Measurements from ENCODE around the gene AKAP1. TPM values are rescaled to one million over a fixed set of nuclear protein-coding genes. Genes with fewer than 3 reads are reported as not detected.

The AKAP1 gene
- total RNA-seq, 1 experiment from 2014 or later, result 73.1 TPM

GRCh38 chr17:57086069-57086930 is 1.3 kb downstream of the AKAP1 start:
- no peaks in the 10 kb centered on the region for H3K36me3 ChIP-seq (ENCODE audit: low read depth, low read length)
- no peaks in the 10 kb centered on the region for H3K27me3 ChIP-seq (ENCODE audit: low read length)
- no peaks in the 10 kb centered on the region for H3K9me2 ChIP-seq (replicated peaks; ENCODE audit: low read length)
- H3K9ac ChIP-seq (ENCODE audit: low read length), result peak overlapping the region; percentile 96
- H4K20me1 ChIP-seq (ENCODE audit: low read length), result peaks cover 50% of the 10 kb centered on the region
- CTCF ChIA-PET, result interaction anchor here (0.7 to 1.5 kb wide), 2 partner anchors 20 to 34 kb away, joined by 3 to 4 read pairs; no protein-coding TSS in a partner anchor
- intact Hi-C loops (cut with micrococcal nuclease), result loop anchor here (1.0 to 5.0 kb wide), 2 partner anchors 21 to 36 kb away; no protein-coding TSS in a partner anchor
- peak; percentile 31 for ATAC-seq
- no TSS peak for BruUV-seq (replicated peaks)
- peak overlapping the region; percentile 93 for H3K4me2 ChIP-seq (ENCODE audit: low read length)
- POLR2A ChIA-PET (ENCODE audit: unreplicated experiment), result no interaction called here
- peak overlapping the region; percentile 77 for H3K4me3 ChIP-seq (ENCODE audit: low read length)
- no peak for TF ChIP-seq CTCF (conservative IDR thresholded peaks at IDR 0.05; ENCODE audit: low read depth, low read length)
- TF ChIP-seq EZH2 (IDR thresholded peaks at IDR 0.05; ENCODE audit: low read length, unreplicated experiment), result no peak
- no peak for TF ChIP-seq EZH2phosphoT487 (IDR thresholded peaks at IDR 0.05; ENCODE audit: borderline replicate concordance, low read length)
- H3F3A ChIP-seq (ENCODE audit: low read length, unreplicated experiment), result no peaks in the 10 kb centered on the region
- H3K79me2 ChIP-seq (ENCODE audit: low read length), result peaks cover 61% of the 10 kb centered on the region
- peak overlapping the region; percentile 69 for H2AFZ ChIP-seq (ENCODE audit: low read length)
- peaks cover 16% of the 10 kb centered on the region for H3K4me1 ChIP-seq (ENCODE audit: insufficient read depth, low read length)
- DNase-seq, result peak; percentile 59
- peak overlapping the region; percentile 47 for H3K27ac ChIP-seq (ENCODE audit: low read length)
- no peaks in the 10 kb centered on the region for H3K9me3 ChIP-seq (ENCODE audit: low read length)

- Histone ChIP-seq H3K4me2 (ENCODE audit: low read length) (no peak overlapping the region), H2AFZ (ENCODE audit: low read length) (no peak overlapping the region), H3K9ac (ENCODE audit: low read length) (no peak overlapping the region), H3K4me3 (ENCODE audit: low read length) (no peak overlapping the region), H4K20me1 (ENCODE audit: low read length) (peaks cover 63% of the 10 kb centered on the region), H3K27me3 (ENCODE audit: low read length) (no peaks in the 10 kb centered on the region), H3K27ac (ENCODE audit: low read length) (no peak overlapping the region), H3F3A (ENCODE audit: low read length, unreplicated experiment) (no peaks in the 10 kb centered on the region), H3K79me2 (ENCODE audit: low read length) (peaks cover 81% of the 10 kb centered on the region), H3K9me3 (ENCODE audit: low read length) (no peaks in the 10 kb centered on the region), H3K36me3 (ENCODE audit: low read depth, low read length) (no peaks in the 10 kb centered on the region), H3K4me1 (ENCODE audit: insufficient read depth, low read length) (peaks cover 16% of the 10 kb centered on the region), H3K9me2 (replicated peaks; ENCODE audit: low read length) (no peaks in the 10 kb centered on the region)
- intact Hi-C loops (cut with micrococcal nuclease), result loop anchor here (5.0 kb wide), 1 partner anchor 34 kb away; no protein-coding TSS in a partner anchor
- no peak for DNase-seq
- BruUV-seq (replicated peaks), result no TSS peak
- no peak for TF ChIP-seq CTCF (conservative IDR thresholded peaks at IDR 0.05; ENCODE audit: low read depth, low read length)
- no peak for TF ChIP-seq EZH2 (IDR thresholded peaks at IDR 0.05; ENCODE audit: low read length, unreplicated experiment)
- TF ChIP-seq EZH2phosphoT487 (IDR thresholded peaks at IDR 0.05; ENCODE audit: borderline replicate concordance, low read length), result no peak
- ChIA-PET POLR2A (ENCODE audit: unreplicated experiment) (no interaction called here), CTCF (no interaction called here)
- ATAC-seq, result no peak
Observed at GRCh38 chr17:57088298-57088697, 3.3 kb downstream of the AKAP1 start.

- H3K79me2 ChIP-seq (ENCODE audit: low read length), result peaks cover 92% of the 10 kb centered on the region
Observed at GRCh38 chr17:57089391-57089790, 4.3 kb downstream of the AKAP1 start.

More at GRCh38 chr17:57089391-57089790, 4.3 kb downstream of the AKAP1 start:
- H3K9me3 ChIP-seq (ENCODE audit: low read length), result no peaks in the 10 kb centered on the region
- H3K4me3 ChIP-seq (ENCODE audit: low read length), result no peak overlapping the region
- intact Hi-C loops (cut with micrococcal nuclease), result loop anchor here (5.0 kb wide), 1 partner anchor 33 kb away; no protein-coding TSS in a partner anchor
- H3K9me2 ChIP-seq (replicated peaks; ENCODE audit: low read length), result no peaks in the 10 kb centered on the region
- no peaks in the 10 kb centered on the region for H3F3A ChIP-seq (ENCODE audit: low read length, unreplicated experiment)
- no peak overlapping the region for H2AFZ ChIP-seq (ENCODE audit: low read length)
- no peaks in the 10 kb centered on the region for H3K27me3 ChIP-seq (ENCODE audit: low read length)
- POLR2A ChIA-PET (ENCODE audit: unreplicated experiment), result interaction anchor here (0.6 kb wide), 1 partner anchor 31 kb away, joined by 4 read pairs; no protein-coding TSS in a partner anchor
- H3K9ac ChIP-seq (ENCODE audit: low read length), result no peak overlapping the region
- no peak overlapping the region for H3K27ac ChIP-seq (ENCODE audit: low read length)
- H3K4me1 ChIP-seq (ENCODE audit: insufficient read depth, low read length), result peaks cover 13% of the 10 kb centered on the region
- no TSS peak for BruUV-seq (replicated peaks)
- TF ChIP-seq EZH2phosphoT487 (IDR thresholded peaks at IDR 0.05; ENCODE audit: borderline replicate concordance, low read length) (no peak), EZH2 (IDR thresholded peaks at IDR 0.05; ENCODE audit: low read length, unreplicated experiment) (no peak)
- no peak overlapping the region for H3K4me2 ChIP-seq (ENCODE audit: low read length)
- CTCF ChIA-PET, result no interaction called here
- ATAC-seq, result no peak
- H4K20me1 ChIP-seq (ENCODE audit: low read length), result peaks cover 72% of the 10 kb centered on the region
- DNase-seq, result no peak
- no peaks in the 10 kb centered on the region for H3K36me3 ChIP-seq (ENCODE audit: low read depth, low read length)
